Skin epidermis (tissue), 12 donors: ENCODE measurements around the gene LPAR1.
A peak's percentile ranks its signal among the peaks of the same experiment; 100 is the strongest.

Experiments used
- H3K27ac ChIP-seq, 21 experiments: fragments of 200-600 bp; sonication (generic) in 11 of 21; one replicate each; pipeline ENCODE4 v1.5.0; 2020; ENCODE audit warnings: mild to moderate bottlenecking in 3 of 21, inconsistent platforms in 2 of 21, moderate library complexity in 2 of 21
- H3K4me3 ChIP-seq, 7 experiments: fragments of 200-600 bp; sonication (generic) in 2 of 7; one replicate each; pipeline ENCODE4 v1.5.0; 2020; ENCODE audit warnings: inconsistent platforms in 2 of 7, mild to moderate bottlenecking in 2 of 7, moderate library complexity in 1 of 7

Gene LPAR1

DNA sequence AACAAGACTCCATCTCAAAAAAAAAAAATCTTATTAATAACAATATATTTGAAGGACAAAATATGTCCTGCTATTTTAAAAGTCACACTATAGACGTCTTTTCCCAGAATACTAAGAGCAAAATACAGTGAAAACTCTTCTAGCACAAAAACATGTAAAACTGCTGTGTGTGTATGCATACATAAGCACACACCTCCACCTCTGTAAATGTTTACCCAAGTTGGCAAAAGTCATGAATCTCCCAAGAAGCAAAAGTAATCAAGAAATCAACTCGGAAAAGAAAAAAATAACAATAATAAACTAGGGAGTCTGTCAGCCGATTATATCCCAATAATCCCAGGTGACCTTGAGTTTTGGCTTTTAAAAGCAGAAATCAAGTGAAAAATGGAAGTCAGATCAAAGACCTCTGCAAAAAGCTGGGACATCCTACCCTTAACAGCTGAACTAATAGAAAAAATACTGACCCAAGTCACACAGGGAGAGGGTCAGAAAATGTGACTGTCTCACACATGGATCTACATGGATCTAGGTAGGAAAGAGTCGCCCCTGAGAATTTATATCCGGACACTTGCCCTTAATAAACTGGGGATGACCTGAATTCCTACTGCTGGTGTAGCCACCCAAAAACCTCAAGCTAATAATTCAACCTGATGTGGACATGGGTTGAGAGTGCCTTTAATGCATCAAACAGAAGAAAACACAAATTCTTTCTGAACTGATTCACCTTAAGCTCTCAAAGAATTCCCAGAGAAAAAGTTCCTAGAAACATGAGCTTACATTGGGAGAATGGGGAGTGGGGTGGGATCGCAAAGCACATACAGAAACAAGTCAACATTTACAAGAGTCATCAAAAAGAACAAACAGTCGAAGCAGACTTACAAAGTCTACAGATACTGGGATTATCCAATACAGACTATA lies 29.9 kb downstream of the LPAR1 start:
- H3K27ac ChIP-seq: no peak overlapping the region
- H3K4me3 ChIP-seq: no peak overlapping the region

GRCh38 chr9:111005746-111006470 lies 32.4 kb downstream of the LPAR1 start:
- no peak overlapping the region for H3K27ac ChIP-seq
- no peak overlapping the region for H3K4me3 ChIP-seq

- Histone ChIP-seq H3K27ac (no peak overlapping the region), H3K4me3 (no peak overlapping the region)
Measured at GRCh38 chr9:111004936-111005335, 33.3 kb downstream of the LPAR1 start.

DNA sequence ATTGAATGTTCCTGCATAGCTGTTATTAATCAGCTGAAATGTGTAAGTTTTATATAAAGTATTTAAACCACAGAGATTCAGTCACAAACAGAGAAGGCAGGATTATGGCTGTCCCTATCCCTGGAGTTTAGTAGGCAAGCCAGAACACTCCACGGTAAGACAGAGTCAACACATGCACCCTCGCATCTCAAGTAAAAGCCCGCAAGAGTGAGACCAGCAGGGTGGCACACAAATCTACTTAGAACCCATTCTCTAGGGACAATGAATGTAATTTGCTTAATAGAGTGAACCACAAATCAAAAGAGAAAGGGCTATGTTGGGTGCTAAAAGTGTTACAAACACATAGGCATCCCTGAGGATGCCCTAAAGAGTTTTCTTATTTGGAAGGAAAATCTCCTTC lies 35.1 kb downstream of the LPAR1 start:
- Histone ChIP-seq H3K4me3 (no peak overlapping the region), H3K27ac (peak overlapping the region in 1 of 21 experiments; percentile 26)

- no peak overlapping the region for H3K4me3 ChIP-seq
- no peak overlapping the region for H3K27ac ChIP-seq
Measured at GRCh38 chr9:111001526-111001925, 36.7 kb downstream of the LPAR1 start.

GRCh38 chr9:111000202-111000601 lies 38.1 kb downstream of the LPAR1 start:
- H3K4me3 ChIP-seq: no peak overlapping the region
- peak overlapping the region in 4 of 21 experiments; percentile 16 to 74 (median 60) for H3K27ac ChIP-seq

DNA sequence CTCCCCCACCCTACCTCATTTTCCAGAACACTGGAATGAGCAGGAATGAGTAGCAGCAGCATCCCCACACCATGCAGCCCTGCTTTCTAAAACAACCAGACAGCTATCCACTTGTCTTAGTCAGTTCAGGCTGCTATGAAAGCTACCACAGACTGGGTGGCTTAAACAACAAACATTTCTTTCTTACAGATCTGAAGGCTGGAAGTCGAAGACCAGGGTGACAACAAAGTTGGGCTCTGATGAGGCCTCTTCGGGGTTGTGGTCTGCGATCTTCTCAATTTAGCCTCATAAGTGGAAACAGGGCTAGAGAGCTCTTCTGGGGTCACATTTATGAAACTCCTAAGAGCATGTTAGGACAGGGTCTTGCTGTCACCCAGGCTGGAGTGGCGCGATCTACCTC lies 38.9 kb downstream of the LPAR1 start:
- peak overlapping the region in 8 of 21 experiments; percentile 2 to 74 (median 50) for H3K27ac ChIP-seq
- H3K4me3 ChIP-seq: no peak overlapping the region

DNA sequence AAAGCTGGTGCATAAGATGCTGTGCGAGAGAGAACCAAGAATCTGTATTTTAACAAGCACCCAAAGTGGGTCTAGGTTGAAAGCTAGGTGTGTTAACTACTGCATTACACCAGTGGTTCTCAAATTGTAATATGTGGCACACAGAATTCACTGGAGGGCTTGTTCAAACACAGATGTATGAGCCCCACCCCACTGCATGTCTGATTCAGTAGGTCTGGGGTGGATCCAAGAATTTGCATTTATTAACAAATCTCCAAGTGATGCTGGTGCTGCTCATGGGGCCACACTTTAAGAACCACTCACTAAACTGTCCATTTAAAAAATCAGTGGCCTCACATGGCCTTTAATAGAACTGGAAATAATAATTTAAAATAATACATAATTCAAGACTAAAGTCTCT lies 40.4 kb downstream of the LPAR1 start:
- H3K27ac ChIP-seq: peak overlapping the region in 4 of 21 experiments; percentile 16 to 55 (median 53)

DNA sequence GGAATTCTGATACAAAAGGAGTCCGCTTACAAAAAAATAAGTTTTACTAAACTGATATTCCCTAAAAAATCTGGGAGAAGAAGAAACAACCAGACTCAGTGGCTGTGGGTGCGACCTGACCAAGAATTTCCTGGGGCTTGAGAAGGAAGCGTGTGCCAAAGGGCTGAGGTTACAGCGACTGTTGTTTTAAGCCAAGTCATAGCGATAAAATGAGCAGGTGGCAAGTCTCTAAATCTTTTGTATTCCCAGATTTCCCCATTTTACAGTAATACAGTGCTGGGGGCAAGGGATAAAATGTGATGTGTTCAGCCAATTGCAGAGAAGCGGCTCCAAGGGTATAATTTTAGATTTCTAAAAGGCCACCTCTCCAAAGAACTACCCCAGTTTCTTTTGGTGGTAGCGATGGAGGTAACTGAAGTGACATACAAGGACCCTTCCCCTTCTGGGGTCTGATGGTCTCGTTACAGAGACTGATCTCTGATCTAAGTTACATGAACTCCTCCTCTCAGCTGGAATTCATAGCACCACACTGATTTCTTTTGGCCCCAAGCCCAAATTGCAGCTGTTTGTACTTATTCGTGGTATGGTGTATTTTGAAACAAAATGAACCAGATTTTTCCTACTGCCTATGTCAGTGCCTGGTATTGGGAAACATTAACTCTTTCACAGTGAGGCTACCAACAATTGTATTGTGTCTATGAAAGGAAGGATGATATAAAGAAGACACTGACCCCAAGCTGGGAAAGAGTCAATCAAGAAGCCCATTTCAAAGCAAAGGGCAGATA lies 41.6 kb downstream of the LPAR1 start:
- Histone ChIP-seq H3K4me3 (no peak overlapping the region), H3K27ac (peak overlapping the region in 9 of 21 experiments; percentile 1 to 76 (median 52))

More for the DNA sequence above, 40.4 kb downstream of the LPAR1 start:
- no peak overlapping the region for H3K4me3 ChIP-seq

- H3K4me3 ChIP-seq: no peak overlapping the region
- H3K27ac ChIP-seq: peak overlapping the region in 12 of 21 experiments; percentile 4 to 58 (median 37)
Measured at GRCh38 chr9:110995420-110996340, 42.6 kb downstream of the LPAR1 start.

GRCh38 chr9:110994771-110995241 lies 43.5 kb downstream of the LPAR1 start:
- peak overlapping the region in 10 of 21 experiments; percentile 5 to 58 (median 37) for H3K27ac ChIP-seq
- no peak overlapping the region for H3K4me3 ChIP-seq

DNA sequence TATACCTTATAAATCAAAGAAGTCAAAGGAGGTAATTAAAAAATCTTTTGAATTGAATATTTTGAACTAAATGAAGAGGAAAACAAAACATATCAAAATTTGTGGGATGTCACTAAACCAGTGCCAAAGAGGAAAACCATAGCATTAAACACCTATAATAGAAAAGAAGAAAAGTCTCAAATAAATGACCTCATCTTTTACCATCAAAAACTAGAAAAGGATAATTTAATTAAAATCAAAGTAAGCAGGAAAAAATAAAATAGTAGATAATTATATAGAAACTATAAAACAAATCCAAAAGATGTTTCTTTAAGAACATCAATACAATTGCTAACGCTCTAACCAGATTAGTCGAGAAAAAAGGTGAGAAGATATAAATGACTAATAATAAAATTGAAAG lies 47.8 kb downstream of the LPAR1 start:
- Histone ChIP-seq H3K27ac (no peak overlapping the region), H3K4me3 (no peak overlapping the region)

DNA sequence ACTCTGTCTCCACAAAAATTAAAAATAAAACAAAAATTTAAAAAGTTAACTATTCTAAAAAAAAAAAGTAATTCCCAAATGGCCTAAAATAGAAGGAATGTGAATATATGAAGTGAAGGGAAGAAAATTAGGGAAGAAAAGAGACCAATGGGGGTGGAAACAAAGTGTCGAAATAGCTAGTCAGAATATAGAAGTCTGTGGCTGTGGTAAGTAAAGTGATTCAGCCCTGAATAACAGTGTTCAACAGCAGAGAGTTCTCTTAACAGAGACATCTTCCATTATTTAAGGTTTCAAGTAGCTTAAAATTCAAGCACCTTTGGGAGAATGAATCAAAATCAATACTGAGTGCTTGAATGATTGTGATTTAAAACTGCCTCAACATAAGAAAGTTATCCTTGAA lies 51.7 kb downstream of the LPAR1 start:
- Histone ChIP-seq H3K27ac (no peak overlapping the region), H3K4me3 (no peak overlapping the region)

GRCh38 chr9:110984890-110985437 lies 53.3 kb downstream of the LPAR1 start:
- Histone ChIP-seq H3K4me3 (no peak overlapping the region), H3K27ac (no peak overlapping the region)

DNA sequence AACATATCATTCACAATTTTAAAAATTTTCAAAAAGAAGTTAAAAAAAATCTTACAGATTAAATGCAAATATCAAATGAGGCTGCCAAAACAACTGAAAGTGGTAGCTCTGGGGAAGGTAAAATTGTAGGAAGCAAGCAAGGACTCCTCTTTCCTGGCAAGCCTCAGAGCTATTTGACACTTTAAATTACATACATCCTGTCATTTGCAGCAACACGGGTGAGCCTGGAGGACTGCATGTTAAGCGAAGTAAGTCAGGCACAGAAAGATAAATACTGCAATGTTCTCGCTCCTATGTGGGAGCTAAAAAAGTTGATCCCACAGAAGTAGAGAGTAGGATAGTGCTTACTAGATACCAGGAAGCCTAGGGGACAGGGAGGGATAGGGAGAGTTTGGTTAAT lies 58.0 kb downstream of the LPAR1 start:
- no peak overlapping the region for H3K4me3 ChIP-seq
- no peak overlapping the region for H3K27ac ChIP-seq

DNA sequence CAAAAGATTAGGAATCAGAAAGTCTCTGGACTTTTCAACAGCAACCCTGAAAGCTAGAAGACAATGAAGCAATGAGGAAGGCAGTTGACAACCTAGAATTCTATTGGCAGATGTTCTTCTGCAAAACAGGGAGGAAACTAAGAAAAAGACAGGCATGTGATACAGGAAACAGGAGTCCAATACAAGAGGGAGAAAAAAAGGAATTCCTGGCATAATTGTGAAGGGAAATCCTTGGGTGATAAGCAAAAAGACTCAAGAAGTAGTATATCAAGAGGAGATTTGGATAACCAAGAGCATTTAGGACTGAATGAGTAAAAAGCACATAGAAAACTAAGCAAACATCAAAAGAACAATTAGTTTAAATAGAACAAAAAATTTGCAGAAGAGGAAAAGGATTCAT lies 58.6 kb downstream of the LPAR1 start:
- no peak overlapping the region for H3K27ac ChIP-seq
- H3K4me3 ChIP-seq: no peak overlapping the region

DNA sequence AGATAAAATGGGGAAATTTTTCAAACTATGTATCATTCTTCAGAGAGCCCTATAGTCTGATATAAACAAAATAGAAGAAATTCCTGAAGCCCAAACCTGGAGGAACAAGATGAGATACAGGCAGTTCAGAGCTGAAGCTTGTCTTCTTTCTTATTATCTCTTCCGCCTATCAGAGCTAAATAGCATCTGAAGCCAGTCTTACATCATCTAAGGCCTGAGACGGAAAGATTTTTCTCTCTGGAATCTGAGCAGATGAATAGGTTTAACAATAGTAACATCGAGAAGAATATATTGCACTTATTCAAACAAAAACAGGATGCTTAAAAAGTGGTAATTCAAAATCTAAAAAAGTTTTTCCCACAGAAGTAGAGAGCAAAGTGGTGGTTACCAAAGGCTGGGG lies 59.8 kb downstream of the LPAR1 start:
- H3K4me3 ChIP-seq: no peak overlapping the region
- H3K27ac ChIP-seq: no peak overlapping the region

DNA sequence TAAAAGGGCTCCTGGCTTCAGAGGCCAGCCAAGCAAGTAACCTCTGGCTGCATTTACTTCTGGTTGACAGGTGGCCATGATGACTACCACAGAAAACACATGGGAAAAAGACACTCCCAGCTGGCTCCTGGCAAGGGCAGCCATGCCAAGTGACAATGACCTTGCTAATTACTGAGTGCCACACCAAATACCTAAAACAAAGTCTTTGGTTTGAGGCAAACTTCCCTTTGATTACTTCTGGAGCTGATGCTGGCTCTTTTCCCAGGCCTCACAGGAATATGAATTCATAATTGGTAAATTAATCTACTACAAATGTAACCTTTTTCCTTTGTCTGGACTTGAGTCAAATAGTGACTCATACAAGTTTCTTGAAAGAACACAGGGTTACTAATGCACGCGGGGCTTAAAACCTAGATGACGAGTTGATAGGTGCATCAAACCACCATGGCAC lies 61.0 kb downstream of the LPAR1 start:
- no peak overlapping the region for H3K27ac ChIP-seq

DNA sequence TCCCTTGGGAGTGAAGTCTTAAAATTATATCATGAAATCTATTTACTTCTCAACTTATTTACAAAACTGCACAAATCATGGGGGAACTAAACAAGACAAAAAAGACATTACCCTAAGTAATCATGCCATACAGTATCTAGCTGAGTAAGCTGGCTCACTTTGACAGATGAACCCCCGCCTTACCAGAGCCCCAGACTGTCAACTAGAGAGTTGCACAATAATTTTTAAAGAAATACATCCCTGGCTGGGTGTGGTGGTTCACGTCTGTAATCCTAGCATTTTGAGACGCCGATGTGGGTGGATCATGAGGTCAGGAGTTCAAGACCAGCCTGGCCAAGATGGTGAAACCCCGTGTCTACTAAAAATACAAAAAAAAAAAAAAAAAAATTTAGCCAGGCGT lies 62.3 kb downstream of the LPAR1 start:
- Histone ChIP-seq H3K27ac (no peak overlapping the region), H3K4me3 (no peak overlapping the region)

More for the DNA sequence above, 61.0 kb downstream of the LPAR1 start:
- H3K4me3 ChIP-seq: no peak overlapping the region
